GM12878 (cell line): ENCODE measurements around the gene LMAN2. TPM values are rescaled to one million over a fixed set of nuclear protein-coding genes. Genes with fewer than 3 reads are reported as not detected.
A peak's percentile ranks its signal among the peaks of the same experiment; 100 is the strongest.

Experiments
- ATAC-seq: fragments of 200-7000 bp; cut with Tn5 transposase; 3 replicates; pipeline ENCODE4 v1.9.1; 2020; ENCODE audit warnings: mild to moderate bottlenecking, moderate library complexity
- BruUV-seq: library from RNA; stranded (reverse); fragments of 400-500 nt; replicated peaks from 2 replicates; lab custom pipeline; 2021; lab: Mats Ljungman, UMichigan
- CTCF ChIA-PET: fragments of 300-600 bp; sonication (Branson Sonifier 250); formaldehyde crosslinking; extraction: SDS; loops from one replicate; lab custom pipeline; 2021; ENCODE audit warnings: inconsistent platforms; lab: Yijun Ruan, JAX
- POLR2A ChIA-PET: fragments of 350-600 bp; formaldehyde crosslinking; extraction: SDS; loops from one replicate; lab custom pipeline; 2021; ENCODE audit warnings: inconsistent platforms; lab: Charles Lee
- RAD21 ChIA-PET: fragments of 300-600 bp; sonication (Branson Sonifier 250); formaldehyde crosslinking; loops from one replicate; lab custom pipeline; 2023; ENCODE audit warnings: antibody characterized with exemption; ENCODE audit not compliant: unreplicated experiment; lab: Charles Lee
- SMC1A ChIA-PET: fragments of 300-600 bp; sonication (Branson Sonifier 250); formaldehyde crosslinking; loops from one replicate; lab custom pipeline; 2023; ENCODE audit not compliant: unreplicated experiment, uncharacterized antibody; lab: Charles Lee
- DNase-seq: peaks from one replicate; pipeline ENCODE4 v3.0.0-alpha.2; 2011; ENCODE audit warnings: low read depth, low spot score
- FAIRE-seq: peaks from 3 replicates; lab custom pipeline; 2011; peaks lifted over from hg19 to GRCh38; lab: Jason Lieb, UNC
- H2AFZ ChIP-seq: 2 replicates; pipeline ENCODE4 v1.6.0; 2011; ENCODE audit warnings: low read depth, low read length, control low read depth; ENCODE audit not compliant: control insufficient read depth
- H3K27ac ChIP-seq: 2 replicates; pipeline ENCODE4 v1.5.1; 2011; ENCODE audit warnings: control low read depth; ENCODE audit not compliant: control insufficient read depth, insufficient read depth
- H3K27me3 ChIP-seq, 2 experiments: replicated peaks in 1 of 2; 2 replicates each; pipeline versions ENCODE4 v1.6.0 to v1.6.1; 2011; ENCODE audit warnings: low read length in 1 of 2; ENCODE audit not compliant: control insufficient read depth in 2 of 2, insufficient read depth in 2 of 2
- H3K36me3 ChIP-seq, 2 experiments: 2 replicates each; pipeline ENCODE4 v1.5.1; 2011; ENCODE audit warnings: low read length in 1 of 2; ENCODE audit not compliant: control insufficient read depth in 2 of 2, insufficient read depth in 2 of 2
- H3K4me1 ChIP-seq: 2 replicates; pipeline ENCODE4 v1.6.1; 2011; ENCODE audit warnings: mild to moderate bottlenecking, low read length, moderate library complexity, mixed read lengths; ENCODE audit not compliant: control insufficient read depth, insufficient read depth
- H3K4me2 ChIP-seq: 2 replicates; pipeline ENCODE4 v1.6.0; 2011; ENCODE audit warnings: control low read depth; ENCODE audit not compliant: control insufficient read depth, insufficient read depth
- H3K4me3 ChIP-seq: fragments of 200-600 bp; sonication (generic); 2 replicates; pipeline ENCODE4 v1.5.1; 2016
- H3K79me2 ChIP-seq: 2 replicates; pipeline ENCODE4 v1.6.0; 2011; ENCODE audit warnings: low read length; ENCODE audit not compliant: control insufficient read depth, insufficient read depth
- H3K9ac ChIP-seq: 2 replicates; pipeline ENCODE4 v1.8.0; 2011; ENCODE audit warnings: low read length, control low read depth, mixed read lengths; ENCODE audit not compliant: control insufficient read depth, insufficient read depth
- H3K9me3 ChIP-seq: replicated peaks from 3 replicates; pipeline ENCODE4 v1.5.1; 2011; ENCODE audit warnings: mild to moderate bottlenecking, low read length; ENCODE audit not compliant: control insufficient read depth, insufficient read depth
- H4K20me1 ChIP-seq: 2 replicates; pipeline ENCODE4 v1.6.0; 2011; ENCODE audit not compliant: control insufficient read depth, insufficient read depth
- CREM ChIP-seq: IDR thresholded peaks from 2 replicates; pipeline ENCODE4 v1.6.1; 2014; ENCODE audit warnings: antibody characterized with exemption, low read depth
- EZH2 ChIP-seq: IDR thresholded peaks from 2 replicates; pipeline ENCODE4 v1.6.1; 2012; ENCODE audit warnings: low read depth, mild to moderate bottlenecking, control low read depth, inconsistent platforms, low read length, borderline replicate concordance; ENCODE audit not compliant: control insufficient read depth
- WGBS: methylation state at CpG from one replicate; pipeline ENCODE4 v1.1.6; 2016; ENCODE audit warnings: low lambda C conversion rate; ENCODE audit not compliant: insufficient replicate concordance, insufficient coverage; ENCODE audit errors: missing lambda C conversion rate; 5-methylcytosine and 5-hydroxymethylcytosine counted together
- in situ Hi-C: fragments of 300-500 bp; cut with MboI; formaldehyde crosslinking; loops from 9 replicates; pipeline ENCODE4 v1.14.3; 2018; ENCODE audit warnings: mixed read lengths
- intact Hi-C: fragments of 100-400 bp; cut with micrococcal nuclease; formaldehyde crosslinking; loops from one replicate; pipeline ENCODE4 v1.14.2; 2022; ENCODE audit not compliant: unreplicated experiment
- polyA plus RNA-seq, 11 experiments: library from polyadenylated mRNA; depleted of rRNA in 4 of 11; unstranded in 6 of 11; stranded (reverse) in 5 of 11; fragments of >200 nt; fragmentation: Nextera tagmentation in 4 of 11; fragmentation: Illumina TruSeq in 1 of 11; extraction: Ambion mirVana in 4 of 11; extraction: Trizol in 1 of 11; gene quantifications; 1 replicate in 1 of 11; 2 replicates in 10 of 11; pipeline versions ENCODE4 v1.2.1 to v1.2.3, GENCODE V29; 2011 to 2016; ENCODE audit warnings: inconsistent platforms in 2 of 11, missing spikeins in 2 of 11, low read depth in 1 of 11
- total RNA-seq, 4 experiments: library from RNA; depleted of rRNA in 3 of 4; stranded (reverse); fragments of >200 nt in 3 of 4; fragmentation: Illumina TruSeq in 1 of 4; extraction: Trizol in 1 of 4; gene quantifications; 2 replicates each; pipeline versions ENCODE4 v1.2.1 to v1.2.3, GENCODE V29; 2013 to 2021
- TF ChIP-seq, protein P1 (sequence below): fragments of 450-650 bp; IDR thresholded peaks from 2 replicates; pipeline ENCODE4 v1.6.1; 2016; ENCODE audit warnings: mild to moderate bottlenecking
- TF ChIP-seq, protein P2 (sequence below): fragments of 150-350 bp; IDR thresholded peaks from 2 replicates; pipeline ENCODE4 v1.6.1; 2014; ENCODE audit warnings: mild to moderate bottlenecking, low read depth, low read length
- TF ChIP-seq, protein P3 (sequence below): IDR thresholded peaks from 2 replicates; pipeline ENCODE4 v1.6.1; 2012; ENCODE audit warnings: mild to moderate bottlenecking, low read depth, low read length

LMAN2 gene
- total and polyA plus RNA-seq, 10 of the 15 experiments (the other 5 are each of a cell fraction or from before 2014, with no cell fraction given): 2.4 to 264 (median 147) TPM

DNA sequence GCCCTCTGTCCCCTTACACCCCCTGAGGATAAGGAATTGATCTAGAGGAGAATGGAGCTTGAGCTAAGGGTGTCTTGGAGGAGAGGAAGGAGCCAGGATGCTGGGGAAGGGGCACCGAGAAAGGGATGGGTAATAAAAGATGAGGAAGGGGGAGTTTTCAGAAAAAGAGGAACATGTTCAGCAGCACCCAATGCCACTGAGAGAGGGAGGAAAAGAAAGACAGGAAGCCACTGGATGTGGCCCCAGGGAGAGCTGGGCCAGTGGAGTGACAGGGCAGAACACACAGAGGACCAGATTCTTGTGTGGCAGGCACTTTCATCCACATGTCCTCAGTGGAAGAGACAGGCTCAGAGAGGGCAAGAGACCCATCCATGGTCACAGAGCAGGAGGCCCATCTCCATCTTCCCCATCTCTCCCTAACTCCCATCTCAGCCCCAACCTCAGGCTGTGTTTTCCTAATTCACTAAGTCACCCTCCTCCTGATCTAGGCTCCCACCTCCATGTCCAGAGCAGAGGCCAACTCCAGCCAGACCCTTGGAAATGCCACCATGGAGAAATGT, 41.8 kb upstream of the LMAN2 start:
- ATAC-seq (no peak), DNase-seq (no peak), FAIRE-seq (no peak)
- no peaks in the 10 kb centered on the region for H4K20me1 ChIP-seq
- 67% methylated on average over 1 of the region's 1 CpG for WGBS
- TF ChIP-seq, protein P1, sequence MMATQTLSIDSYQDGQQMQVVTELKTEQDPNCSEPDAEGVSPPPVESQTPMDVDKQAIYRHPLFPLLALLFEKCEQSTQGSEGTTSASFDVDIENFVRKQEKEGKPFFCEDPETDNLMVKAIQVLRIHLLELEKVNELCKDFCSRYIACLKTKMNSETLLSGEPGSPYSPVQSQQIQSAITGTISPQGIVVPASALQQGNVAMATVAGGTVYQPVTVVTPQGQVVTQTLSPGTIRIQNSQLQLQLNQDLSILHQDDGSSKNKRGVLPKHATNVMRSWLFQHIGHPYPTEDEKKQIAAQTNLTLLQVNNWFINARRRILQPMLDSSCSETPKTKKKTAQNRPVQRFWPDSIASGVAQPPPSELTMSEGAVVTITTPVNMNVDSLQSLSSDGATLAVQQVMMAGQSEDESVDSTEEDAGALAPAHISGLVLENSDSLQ: 0 out of 2 replicates have a peak, but pooled peaks have one; percentile 11
- TF ChIP-seq CREM: no peak
- H2AFZ ChIP-seq: no peak overlapping the region
- intact Hi-C loops (loop anchor here (5.0 kb wide), 1 partner anchor 199 kb away; the partner anchor contains the start of gene TMED9), in situ Hi-C loops (loop anchor here (25.0 kb wide), 1 partner anchor 1356 kb away; no protein-coding TSS in a partner anchor)
- RAD21 ChIA-PET: interaction anchor here (0.8 to 6.2 kb wide), 6 partner anchors 9 to 84 kb away, joined by 3 to 108 read pairs (median 7); no protein-coding TSS in a partner anchor
- no peaks in the 10 kb centered on the region for H3K9me3 ChIP-seq
- CTCF ChIA-PET: interaction anchor here (0.6 to 8.4 kb wide), 14 partner anchors 9 to 670 kb away, joined by 3 to 240 read pairs (median 4); partner anchors contain the start of genes MXD3, PFN3 and SLC34A1
- H3K36me3 ChIP-seq: no peaks in the 10 kb centered on the region
- no peaks in the 10 kb centered on the region for H3K79me2 ChIP-seq
- H3K4me1 ChIP-seq: peaks cover 22% of the 10 kb centered on the region
- no peak overlapping the region for H3K4me3 ChIP-seq
- POLR2A ChIA-PET: interaction anchor here (1.0 to 6.0 kb wide), 6 partner anchors 10 to 116 kb away, joined by 3 to 56 read pairs (median 4); partner anchors contain the start of gene GRK6
- no peaks in the 10 kb centered on the region for H3K27me3 ChIP-seq
- H3K4me2 ChIP-seq: no peak overlapping the region
- BruUV-seq: no TSS peak
- SMC1A ChIA-PET: interaction anchor here (0.6 to 5.2 kb wide), 8 partner anchors 10 to 109 kb away, joined by 3 to 97 read pairs (median 4); partner anchors contain the start of gene PFN3
- no peak overlapping the region for H3K9ac ChIP-seq
- H3K27ac ChIP-seq: no peak overlapping the region

DNA sequence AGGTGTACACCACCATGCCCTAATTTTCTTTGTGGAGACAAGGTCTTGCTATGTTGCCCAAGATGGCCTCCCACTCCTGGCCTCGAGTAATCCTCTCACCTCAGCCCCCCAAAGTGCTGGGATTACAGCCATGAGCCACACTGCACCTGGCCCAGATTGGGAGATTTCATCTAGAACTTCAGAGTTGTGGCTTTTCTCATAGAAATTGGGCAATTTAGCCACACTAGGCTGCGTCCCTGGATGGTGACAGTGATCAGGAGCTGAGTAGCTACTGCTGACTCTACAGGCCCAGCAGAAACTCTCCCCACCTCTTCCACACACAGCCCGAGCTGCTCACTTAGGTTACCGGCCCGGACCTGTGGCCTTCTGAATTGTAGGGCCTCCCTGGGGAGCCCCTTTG, 41.3 kb upstream of the LMAN2 start:
- ChIA-PET CTCF (interaction anchor here (0.7 to 8.4 kb wide), 15 partner anchors 8 to 670 kb away, joined by 3 to 240 read pairs (median 4); partner anchors contain the start of genes MXD3, PFN3 and SLC34A1), POLR2A (interaction anchor here (1.1 to 6.0 kb wide), 4 partner anchors 11 to 116 kb away, joined by 3 to 56 read pairs (median 4); no protein-coding TSS in a partner anchor), RAD21 (interaction anchor here (0.8 to 6.2 kb wide), 6 partner anchors 9 to 83 kb away, joined by 3 to 108 read pairs (median 7); no protein-coding TSS in a partner anchor), SMC1A (interaction anchor here (0.6 to 5.2 kb wide), 9 partner anchors 10 to 109 kb away, joined by 3 to 97 read pairs (median 4); partner anchors contain the start of genes PFN3 and PRR7)
- no peak overlapping the region for H2AFZ ChIP-seq
- H3K27me3 ChIP-seq: no peaks in the 10 kb centered on the region
- no peak for ATAC-seq
- H3K4me2 ChIP-seq: no peak overlapping the region
- no peak overlapping the region for H3K27ac ChIP-seq
- no peak overlapping the region for H3K9ac ChIP-seq
- no peaks in the 10 kb centered on the region for H4K20me1 ChIP-seq
- DNase-seq: no peak
- no peak overlapping the region for H3K4me3 ChIP-seq
- no peaks in the 10 kb centered on the region for H3K79me2 ChIP-seq
- in situ Hi-C loops (loop anchor here (25.0 kb wide), 1 partner anchor 1355 kb away; no protein-coding TSS in a partner anchor), intact Hi-C loops (loop anchor here (5.0 kb wide), 1 partner anchor 200 kb away; the partner anchor contains the start of gene TMED9)
- no peak for FAIRE-seq
- peaks cover 26% of the 10 kb centered on the region for H3K4me1 ChIP-seq
- 33% methylated on average over 5 of the region's 5 CpGs for WGBS
- H3K9me3 ChIP-seq: no peaks in the 10 kb centered on the region
- no peaks in the 10 kb centered on the region for H3K36me3 ChIP-seq
- no TSS peak for BruUV-seq
- TF ChIP-seq, protein P2, sequence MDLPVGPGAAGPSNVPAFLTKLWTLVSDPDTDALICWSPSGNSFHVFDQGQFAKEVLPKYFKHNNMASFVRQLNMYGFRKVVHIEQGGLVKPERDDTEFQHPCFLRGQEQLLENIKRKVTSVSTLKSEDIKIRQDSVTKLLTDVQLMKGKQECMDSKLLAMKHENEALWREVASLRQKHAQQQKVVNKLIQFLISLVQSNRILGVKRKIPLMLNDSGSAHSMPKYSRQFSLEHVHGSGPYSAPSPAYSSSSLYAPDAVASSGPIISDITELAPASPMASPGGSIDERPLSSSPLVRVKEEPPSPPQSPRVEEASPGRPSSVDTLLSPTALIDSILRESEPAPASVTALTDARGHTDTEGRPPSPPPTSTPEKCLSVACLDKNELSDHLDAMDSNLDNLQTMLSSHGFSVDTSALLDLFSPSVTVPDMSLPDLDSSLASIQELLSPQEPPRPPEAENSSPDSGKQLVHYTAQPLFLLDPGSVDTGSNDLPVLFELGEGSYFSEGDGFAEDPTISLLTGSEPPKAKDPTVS: no peak
- no peak for TF ChIP-seq EZH2
- TF ChIP-seq, protein P3, sequence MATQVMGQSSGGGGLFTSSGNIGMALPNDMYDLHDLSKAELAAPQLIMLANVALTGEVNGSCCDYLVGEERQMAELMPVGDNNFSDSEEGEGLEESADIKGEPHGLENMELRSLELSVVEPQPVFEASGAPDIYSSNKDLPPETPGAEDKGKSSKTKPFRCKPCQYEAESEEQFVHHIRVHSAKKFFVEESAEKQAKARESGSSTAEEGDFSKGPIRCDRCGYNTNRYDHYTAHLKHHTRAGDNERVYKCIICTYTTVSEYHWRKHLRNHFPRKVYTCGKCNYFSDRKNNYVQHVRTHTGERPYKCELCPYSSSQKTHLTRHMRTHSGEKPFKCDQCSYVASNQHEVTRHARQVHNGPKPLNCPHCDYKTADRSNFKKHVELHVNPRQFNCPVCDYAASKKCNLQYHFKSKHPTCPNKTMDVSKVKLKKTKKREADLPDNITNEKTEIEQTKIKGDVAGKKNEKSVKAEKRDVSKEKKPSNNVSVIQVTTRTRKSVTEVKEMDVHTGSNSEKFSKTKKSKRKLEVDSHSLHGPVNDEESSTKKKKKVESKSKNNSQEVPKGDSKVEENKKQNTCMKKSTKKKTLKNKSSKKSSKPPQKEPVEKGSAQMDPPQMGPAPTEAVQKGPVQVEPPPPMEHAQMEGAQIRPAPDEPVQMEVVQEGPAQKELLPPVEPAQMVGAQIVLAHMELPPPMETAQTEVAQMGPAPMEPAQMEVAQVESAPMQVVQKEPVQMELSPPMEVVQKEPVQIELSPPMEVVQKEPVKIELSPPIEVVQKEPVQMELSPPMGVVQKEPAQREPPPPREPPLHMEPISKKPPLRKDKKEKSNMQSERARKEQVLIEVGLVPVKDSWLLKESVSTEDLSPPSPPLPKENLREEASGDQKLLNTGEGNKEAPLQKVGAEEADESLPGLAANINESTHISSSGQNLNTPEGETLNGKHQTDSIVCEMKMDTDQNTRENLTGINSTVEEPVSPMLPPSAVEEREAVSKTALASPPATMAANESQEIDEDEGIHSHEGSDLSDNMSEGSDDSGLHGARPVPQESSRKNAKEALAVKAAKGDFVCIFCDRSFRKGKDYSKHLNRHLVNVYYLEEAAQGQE: no peak
